Activated CD8-positive, alpha-beta memory T cell treated with anti-CD3 and anti-CD28 coated beads for 48 hours (primary cell): ENCODE data around the gene KLC1.
A peak's percentile ranks its signal among the peaks of the same experiment; 100 is the strongest.
"Not testable (repeated sequence)": the region's sequence is repeated elsewhere in the genome, so short reads cannot be mapped to it uniquely, and the experiment has no call there.

Source experiments
- DNase-seq, 3 experiments: peaks; one replicate each; pipeline ENCODE4 v3.0.0-alpha.2; 2020; ENCODE audit warnings: low read depth in 2 of 3, low spot score in 2 of 3

KLC1 gene

GRCh38 chr14:103628684-103629502, at the start of gene KLC1:
TSS of gene KLC1 (plus strand) at chr14:103629211. CDS start at chr14:103654565, 25,354 bp downstream.
- DNase-seq, result peak; percentile 74 to 83 (median 74)

GRCh38 chr14:103581206-103581605, 47.8 kb upstream of the KLC1 start:
- DNase-seq, result no peak

- no peak for DNase-seq
These were observed 46.9 kb upstream of the KLC1 start for GRCh38 chr14:103581954-103582703.

- DNase-seq, result no peak
These were observed 44.6 kb upstream of the KLC1 start for GRCh38 chr14:103584326-103584915.

- no peak for DNase-seq
These were observed 35.4 kb upstream of the KLC1 start for GRCh38 chr14:103593577-103593976.

- no peak for DNase-seq
These were observed 34.7 kb upstream of the KLC1 start for GRCh38 chr14:103594265-103594664.

GRCh38 chr14:103597623-103598377, 31.2 kb upstream of the KLC1 start:
- no peak for DNase-seq

- no peak for DNase-seq
These were observed 28.5 kb upstream of the KLC1 start for GRCh38 chr14:103600503-103600902.

- no peak for DNase-seq
These were observed 24.4 kb upstream of the KLC1 start for GRCh38 chr14:103604620-103605019.

GRCh38 chr14:103606963-103607668, 21.9 kb upstream of the KLC1 start:
- DNase-seq, result peak in 2 of 3 experiments; percentile 14 to 20

GRCh38 chr14:103607822-103608221, 21.2 kb upstream of the KLC1 start:
- DNase-seq, result no peak

- not testable (repeated sequence) for DNase-seq
These were observed 19.9 kb upstream of the KLC1 start for GRCh38 chr14:103609081-103609480.

- DNase-seq, result no peak
These were observed 17.8 kb upstream of the KLC1 start for GRCh38 chr14:103611215-103611614.

- no peak for DNase-seq
These were observed 15.5 kb upstream of the KLC1 start for GRCh38 chr14:103613517-103613916.

GRCh38 chr14:103616635-103617300, 12.2 kb upstream of the KLC1 start:
- DNase-seq, result no peak

- no peak for DNase-seq
These were observed 10.0 kb upstream of the KLC1 start for GRCh38 chr14:103619057-103619456.

- no peak for DNase-seq
These were observed 7.2 kb upstream of the KLC1 start for GRCh38 chr14:103621860-103622259.

- no peak for DNase-seq
These were observed 5.7 kb upstream of the KLC1 start for GRCh38 chr14:103623308-103623707.

- DNase-seq, result no peak
These were observed 5.0 kb upstream of the KLC1 start for GRCh38 chr14:103623883-103624482.

GRCh38 chr14:103624860-103625259, 4.2 kb upstream of the KLC1 start:
- peak in 1 of 3 experiments; percentile 7 for DNase-seq
